HEK293 (cell line): ENCODE data around the gene NCOA7.

Experiments used
- PRDM10 ChIP-seq: fragments of 450-650 bp; formaldehyde crosslinking; IDR thresholded peaks from 2 replicates; pipeline ENCODE4 v1.5.1; 2016; ENCODE audit warnings: missing biosample characterization, missing genetic modification characterization
- REST ChIP-seq: fragments of 450-650 bp; formaldehyde crosslinking; IDR thresholded peaks from 2 replicates; pipeline ENCODE4 v1.5.1; 2016; ENCODE audit warnings: missing biosample characterization, missing genetic modification characterization
- ZNF175 ChIP-seq: fragments of 450-650 bp; formaldehyde crosslinking; IDR thresholded peaks from 2 replicates; pipeline ENCODE4 v1.5.1; 2016; ENCODE audit warnings: missing biosample characterization, missing genetic modification characterization
- ZNF221 ChIP-seq: fragments of 450-650 bp; formaldehyde crosslinking; IDR thresholded peaks from 2 replicates; pipeline ENCODE4 v1.5.1; 2017; ENCODE audit warnings: missing biosample characterization, missing genetic modification characterization, borderline replicate concordance
- ZNF266 ChIP-seq: fragments of 450-650 bp; formaldehyde crosslinking; IDR thresholded peaks from 2 replicates; pipeline ENCODE4 v1.5.1; 2016; ENCODE audit warnings: missing biosample characterization, missing genetic modification characterization, low read depth
- ZNF423 ChIP-seq: fragments of 450-650 bp; formaldehyde crosslinking; IDR thresholded peaks from 2 replicates; pipeline ENCODE4 v1.5.1; 2016; ENCODE audit warnings: missing biosample characterization, missing genetic modification characterization
- TF ChIP-seq, protein P1 (sequence below): fragments of 450-650 bp; formaldehyde crosslinking; IDR thresholded peaks from 2 replicates; pipeline ENCODE4 v1.5.1; 2016; ENCODE audit warnings: missing biosample characterization, missing genetic modification characterization
- TF ChIP-seq, protein P2 (sequence below): fragments of 450-650 bp; IDR thresholded peaks from 2 replicates; pipeline ENCODE4 v1.5.1; 2018; ENCODE audit warnings: missing biosample characterization, missing genetic modification characterization

DNA sequence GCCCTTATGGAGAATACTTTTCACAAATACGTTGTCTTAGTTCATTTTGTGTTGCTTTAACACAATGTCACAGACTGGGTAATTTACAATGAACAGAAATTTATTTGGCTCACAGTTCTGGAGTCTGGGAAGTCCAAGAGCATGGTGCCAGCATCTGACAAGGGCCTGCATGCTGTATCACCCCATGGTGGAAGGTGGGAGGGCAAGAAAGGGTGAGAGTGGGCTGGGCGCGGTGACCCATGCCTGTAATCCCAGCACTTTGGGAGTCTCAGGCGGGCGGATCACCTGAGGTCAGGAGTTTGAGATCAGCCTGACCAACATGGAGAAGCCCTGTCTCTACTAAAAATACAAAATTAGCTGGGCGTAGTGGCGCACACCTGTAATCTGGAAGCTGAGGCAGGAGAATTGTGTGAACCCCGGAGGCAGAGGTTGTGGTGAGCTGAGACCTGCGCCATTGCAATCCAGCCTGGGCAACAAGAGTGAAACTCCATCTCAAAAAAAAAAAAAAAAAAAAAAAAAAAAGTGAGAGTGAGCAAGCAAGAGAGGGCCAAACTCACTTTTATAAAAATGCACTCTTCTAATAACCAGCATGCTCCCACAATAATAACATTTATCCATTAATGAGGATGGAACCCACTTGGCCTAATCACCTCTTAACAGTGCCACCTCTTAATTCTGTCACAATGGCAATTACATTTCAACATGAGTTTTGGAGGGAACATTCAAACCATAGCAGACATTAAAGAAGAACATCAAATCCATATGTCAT is 36.1 kb downstream of the NCOA7 start:
- no peak for TF ChIP-seq ZNF266 (tag by site-specific recombination)
- no peak for TF ChIP-seq ZNF175
- no peak for TF ChIP-seq ZNF221 (tag by site-specific recombination)
- TF ChIP-seq ZNF423 (tag by site-specific recombination), result no peak
- no peak for TF ChIP-seq PRDM10
- TF ChIP-seq, protein P1, sequence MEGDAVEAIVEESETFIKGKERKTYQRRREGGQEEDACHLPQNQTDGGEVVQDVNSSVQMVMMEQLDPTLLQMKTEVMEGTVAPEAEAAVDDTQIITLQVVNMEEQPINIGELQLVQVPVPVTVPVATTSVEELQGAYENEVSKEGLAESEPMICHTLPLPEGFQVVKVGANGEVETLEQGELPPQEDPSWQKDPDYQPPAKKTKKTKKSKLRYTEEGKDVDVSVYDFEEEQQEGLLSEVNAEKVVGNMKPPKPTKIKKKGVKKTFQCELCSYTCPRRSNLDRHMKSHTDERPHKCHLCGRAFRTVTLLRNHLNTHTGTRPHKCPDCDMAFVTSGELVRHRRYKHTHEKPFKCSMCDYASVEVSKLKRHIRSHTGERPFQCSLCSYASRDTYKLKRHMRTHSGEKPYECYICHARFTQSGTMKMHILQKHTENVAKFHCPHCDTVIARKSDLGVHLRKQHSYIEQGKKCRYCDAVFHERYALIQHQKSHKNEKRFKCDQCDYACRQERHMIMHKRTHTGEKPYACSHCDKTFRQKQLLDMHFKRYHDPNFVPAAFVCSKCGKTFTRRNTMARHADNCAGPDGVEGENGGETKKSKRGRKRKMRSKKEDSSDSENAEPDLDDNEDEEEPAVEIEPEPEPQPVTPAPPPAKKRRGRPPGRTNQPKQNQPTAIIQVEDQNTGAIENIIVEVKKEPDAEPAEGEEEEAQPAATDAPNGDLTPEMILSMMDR (tag by site-specific recombination), result no peak
- TF ChIP-seq REST (tag by site-specific recombination), result no peak
- TF ChIP-seq, protein P2, sequence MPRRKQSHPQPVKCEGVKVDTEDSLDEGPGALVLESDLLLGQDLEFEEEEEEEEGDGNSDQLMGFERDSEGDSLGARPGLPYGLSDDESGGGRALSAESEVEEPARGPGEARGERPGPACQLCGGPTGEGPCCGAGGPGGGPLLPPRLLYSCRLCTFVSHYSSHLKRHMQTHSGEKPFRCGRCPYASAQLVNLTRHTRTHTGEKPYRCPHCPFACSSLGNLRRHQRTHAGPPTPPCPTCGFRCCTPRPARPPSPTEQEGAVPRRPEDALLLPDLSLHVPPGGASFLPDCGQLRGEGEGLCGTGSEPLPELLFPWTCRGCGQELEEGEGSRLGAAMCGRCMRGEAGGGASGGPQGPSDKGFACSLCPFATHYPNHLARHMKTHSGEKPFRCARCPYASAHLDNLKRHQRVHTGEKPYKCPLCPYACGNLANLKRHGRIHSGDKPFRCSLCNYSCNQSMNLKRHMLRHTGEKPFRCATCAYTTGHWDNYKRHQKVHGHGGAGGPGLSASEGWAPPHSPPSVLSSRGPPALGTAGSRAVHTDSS (tag by site-specific recombination), result no peak
